ENCODE results near the gene GPHN.

Gene GPHN

GRCh38 chr14:66601932-66602578, 94.1 kb downstream of the GPHN start:
- DNase-seq = no peak

GRCh38 chr14:66603945-66604344, 96.0 kb downstream of the GPHN start:
- no peak for DNase-seq

- no peak for DNase-seq
These were observed 98.9 kb downstream of the GPHN start for GRCh38 chr14:66606826-66607225.

- DNase-seq = no peak
These were observed 102.2 kb downstream of the GPHN start for GRCh38 chr14:66610154-66610563.

GRCh38 chr14:66613344-66613743, 105.4 kb downstream of the GPHN start:
- DNase-seq = no peak

GRCh38 chr14:66619952-66620351, 112.0 kb downstream of the GPHN start:
- DNase-seq = no peak

- DNase-seq = no peak
These were observed 115.9 kb downstream of the GPHN start for GRCh38 chr14:66623838-66624237.

GRCh38 chr14:66624336-66624937, 116.5 kb downstream of the GPHN start:
- DNase-seq = no peak

GRCh38 chr14:66628636-66629035, 120.7 kb downstream of the GPHN start:
- no peak for DNase-seq

GRCh38 chr14:66629499-66629898, 121.6 kb downstream of the GPHN start:
- DNase-seq = no peak

- no peak for DNase-seq
These were observed 126.9 kb downstream of the GPHN start for GRCh38 chr14:66634876-66635275.

GRCh38 chr14:66635435-66635834, 127.5 kb downstream of the GPHN start:
- DNase-seq = no peak

- DNase-seq = no peak
These were observed 128.3 kb downstream of the GPHN start for GRCh38 chr14:66636240-66636639.

GRCh38 chr14:66638689-66639088, 130.7 kb downstream of the GPHN start:
- no peak for DNase-seq

GRCh38 chr14:66641861-66642635, 134.1 kb downstream of the GPHN start:
- DNase-seq = no peak

- DNase-seq = no peak
These were observed 135.4 kb downstream of the GPHN start for GRCh38 chr14:66643344-66643743.

- DNase-seq = no peak
These were observed 137.8 kb downstream of the GPHN start for GRCh38 chr14:66645716-66646115.

- DNase-seq = no peak
These were observed 141.6 kb downstream of the GPHN start for GRCh38 chr14:66649498-66649897.

- DNase-seq = no peak
These were observed 142.6 kb downstream of the GPHN start for GRCh38 chr14:66650491-66650911.

GRCh38 chr14:66651536-66652220, 143.7 kb downstream of the GPHN start:
- no peak for DNase-seq

GRCh38 chr14:66652525-66653106, 144.7 kb downstream of the GPHN start:
- no peak for DNase-seq

- DNase-seq = no peak
These were observed 149.8 kb downstream of the GPHN start for GRCh38 chr14:66657780-66658179.

- no peak for DNase-seq
These were observed 154.4 kb downstream of the GPHN start for GRCh38 chr14:66662374-66662773.

Measured in activated gamma-delta T cell treated with Interleukin-2 at 50 U/mL for 16 hours (primary cell).